WTC11 (cell line): ENCODE results near the gene SRGAP1. TPM values are rescaled to one million over a fixed set of nuclear protein-coding genes. Genes with fewer than 3 reads are reported as not detected.

Source experiments
- ATAC-seq: fragments of 200-7000 bp; cut with Tn5 transposase; 2 replicates; pipeline ENCODE4 v1.10.0; 2021; ENCODE audit warnings: mild to moderate bottlenecking, moderate library complexity
- CTCF ChIA-PET: fragments of 300-600 bp; sonication (Branson Sonifier 250); formaldehyde crosslinking; loops from one replicate; lab custom pipeline; 2021; ENCODE audit warnings: antibody characterized with exemption; lab: Charles Lee
- POLR2A ChIA-PET: fragments of 350-600 bp; sonication (Branson Sonifier 250); formaldehyde crosslinking; loops from one replicate; lab custom pipeline; 2021; ENCODE audit warnings: antibody characterized with exemption; lab: Charles Lee
- DNase-seq: peaks from one replicate; pipeline ENCODE4 v3.0.0; 2021; ENCODE audit warnings: low spot score
- H3K27ac Mint-ChIP-seq: 2 replicates; pipeline ENCODE4 v1.8.0; 2021; ENCODE audit warnings: mixed read lengths
- H3K27me3 Mint-ChIP-seq: 2 replicates; pipeline ENCODE4 v1.8.0; 2021; ENCODE audit warnings: low read depth, mild to moderate bottlenecking, moderate library complexity, mixed read lengths
- H3K36me3 Mint-ChIP-seq: 2 replicates; pipeline ENCODE4 v1.8.0; 2021; ENCODE audit warnings: mixed read lengths
- H3K4me1 Mint-ChIP-seq: 2 replicates; pipeline ENCODE4 v1.8.0; 2022; ENCODE audit warnings: mixed read lengths
- H3K4me3 Mint-ChIP-seq: 2 replicates; pipeline ENCODE4 v1.8.0; 2021; ENCODE audit warnings: mild to moderate bottlenecking, moderate library complexity, mixed read lengths
- H3K9me3 Mint-ChIP-seq: 2 replicates; pipeline ENCODE4 v1.8.0; 2021; ENCODE audit warnings: mixed read lengths
- ATF1 ChIP-seq: sonication (generic); formaldehyde crosslinking; IDR thresholded peaks from 2 replicates; pipeline ENCODE4 v1.8.1; 2023; ENCODE audit warnings: mild to moderate bottlenecking, moderate library complexity, missing genetic modification reagents
- ATF3 ChIP-seq: sonication (generic); formaldehyde crosslinking; conservative IDR thresholded peaks from 2 replicates; pipeline ENCODE4 v1.8.1; 2022; ENCODE audit warnings: mild to moderate bottlenecking, missing genetic modification reagents
- ERG ChIP-seq: fragments of 250-450 bp; sonication (Bioruptor Pico); IDR thresholded peaks from 2 replicates; pipeline ENCODE4 v1.8.0; 2021; ENCODE audit warnings: mild to moderate bottlenecking
- ESRRA ChIP-seq: sonication (generic); formaldehyde crosslinking; IDR thresholded peaks from 2 replicates; pipeline ENCODE4 v1.8.1; 2022; ENCODE audit warnings: mild to moderate bottlenecking, missing genetic modification reagents, borderline replicate concordance
- FOXK1 ChIP-seq: sonication (generic); formaldehyde crosslinking; IDR thresholded peaks from 2 replicates; pipeline ENCODE4 v1.8.0; 2022; ENCODE audit warnings: mild to moderate bottlenecking, moderate library complexity, missing genetic modification reagents
- FOXP1 ChIP-seq: sonication (generic); formaldehyde crosslinking; IDR thresholded peaks from 2 replicates; pipeline ENCODE4 v1.8.0; 2022; ENCODE audit warnings: missing genetic modification reagents, mild to moderate bottlenecking, moderate library complexity, borderline replicate concordance
- JUN ChIP-seq: sonication (generic); formaldehyde crosslinking; IDR thresholded peaks from 2 replicates; pipeline ENCODE4 v1.8.0; 2023; ENCODE audit warnings: mild to moderate bottlenecking, missing genetic modification reagents
- NR1H2 ChIP-seq: sonication (generic); formaldehyde crosslinking; IDR thresholded peaks from 2 replicates; pipeline ENCODE4 v1.9.0; 2021; ENCODE audit warnings: mild to moderate bottlenecking, moderate library complexity, missing genetic modification reagents
- NR2C2 ChIP-seq: sonication (generic); formaldehyde crosslinking; IDR thresholded peaks from 2 replicates; pipeline ENCODE4 v1.8.0; 2022; ENCODE audit warnings: mild to moderate bottlenecking, missing genetic modification reagents
- PRDM15 ChIP-seq: sonication (generic); formaldehyde crosslinking; IDR thresholded peaks from 2 replicates; pipeline ENCODE4 v1.8.0; 2022; ENCODE audit warnings: missing genetic modification reagents
- PRRX2 ChIP-seq: fragments of 250-450 bp; sonication (Bioruptor Pico); IDR thresholded peaks from 2 replicates; pipeline ENCODE4 v1.8.0; 2021; ENCODE audit warnings: mild to moderate bottlenecking
- RORB ChIP-seq: fragments of 250-450 bp; sonication (Bioruptor Pico); IDR thresholded peaks from 2 replicates; pipeline ENCODE4 v1.9.0; 2021; ENCODE audit warnings: mild to moderate bottlenecking
- SMAD3 ChIP-seq: sonication (generic); formaldehyde crosslinking; IDR thresholded peaks from 2 replicates; pipeline ENCODE4 v1.8.0; 2022; ENCODE audit warnings: missing genetic modification reagents, mild to moderate bottlenecking, borderline replicate concordance
- SOX15 ChIP-seq: fragments of 250-450 bp; sonication (Bioruptor Pico); IDR thresholded peaks from 2 replicates; pipeline ENCODE4 v1.9.0; 2021; ENCODE audit warnings: mild to moderate bottlenecking
- ZNF219 ChIP-seq: sonication (generic); formaldehyde crosslinking; IDR thresholded peaks from 2 replicates; pipeline ENCODE4 v1.8.0; 2023; ENCODE audit warnings: missing genetic modification reagents, mild to moderate bottlenecking, borderline replicate concordance
- ZNF416 ChIP-seq: fragments of 250-450 bp; sonication (Bioruptor Pico); IDR thresholded peaks from 2 replicates; pipeline ENCODE4 v1.9.0; 2021; ENCODE audit warnings: mild to moderate bottlenecking, inconsistent platforms
- total RNA-seq: library from RNA; stranded (reverse); gene quantifications from 3 replicates; pipeline ENCODE4 v1.2.3, GENCODE V29; 2021
- TF ChIP-seq, protein P1 (sequence below): fragments of 250-450 bp; sonication (Bioruptor Pico); IDR thresholded peaks from 2 replicates; pipeline ENCODE4 v1.9.0; 2021; ENCODE audit warnings: mild to moderate bottlenecking
- TF ChIP-seq, protein P2 (sequence below): sonication (generic); formaldehyde crosslinking; IDR thresholded peaks from 2 replicates; pipeline ENCODE4 v1.8.1; 2022; ENCODE audit warnings: missing genetic modification reagents, borderline replicate concordance

The SRGAP1 gene
- total RNA-seq, 1 experiment from 2014 or later = 10.3 TPM

- TF ChIP-seq ERG (CRISPR knock-in tag) = no peak
- TF ChIP-seq, protein P1, sequence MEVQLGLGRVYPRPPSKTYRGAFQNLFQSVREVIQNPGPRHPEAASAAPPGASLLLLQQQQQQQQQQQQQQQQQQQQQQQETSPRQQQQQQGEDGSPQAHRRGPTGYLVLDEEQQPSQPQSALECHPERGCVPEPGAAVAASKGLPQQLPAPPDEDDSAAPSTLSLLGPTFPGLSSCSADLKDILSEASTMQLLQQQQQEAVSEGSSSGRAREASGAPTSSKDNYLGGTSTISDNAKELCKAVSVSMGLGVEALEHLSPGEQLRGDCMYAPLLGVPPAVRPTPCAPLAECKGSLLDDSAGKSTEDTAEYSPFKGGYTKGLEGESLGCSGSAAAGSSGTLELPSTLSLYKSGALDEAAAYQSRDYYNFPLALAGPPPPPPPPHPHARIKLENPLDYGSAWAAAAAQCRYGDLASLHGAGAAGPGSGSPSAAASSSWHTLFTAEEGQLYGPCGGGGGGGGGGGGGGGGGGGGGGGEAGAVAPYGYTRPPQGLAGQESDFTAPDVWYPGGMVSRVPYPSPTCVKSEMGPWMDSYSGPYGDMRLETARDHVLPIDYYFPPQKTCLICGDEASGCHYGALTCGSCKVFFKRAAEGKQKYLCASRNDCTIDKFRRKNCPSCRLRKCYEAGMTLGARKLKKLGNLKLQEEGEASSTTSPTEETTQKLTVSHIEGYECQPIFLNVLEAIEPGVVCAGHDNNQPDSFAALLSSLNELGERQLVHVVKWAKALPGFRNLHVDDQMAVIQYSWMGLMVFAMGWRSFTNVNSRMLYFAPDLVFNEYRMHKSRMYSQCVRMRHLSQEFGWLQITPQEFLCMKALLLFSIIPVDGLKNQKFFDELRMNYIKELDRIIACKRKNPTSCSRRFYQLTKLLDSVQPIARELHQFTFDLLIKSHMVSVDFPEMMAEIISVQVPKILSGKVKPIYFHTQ (CRISPR knock-in tag) = no peak
- TF ChIP-seq NR1H2 (CRISPR knock-in tag) = no peak
These were observed 199.7 kb downstream of the SRGAP1 start (continued) for GRCh38 chr12:64044191-64044590.

GRCh38 chr12:64051057-64051456 lies 206.6 kb downstream of the SRGAP1 start:
- TF ChIP-seq SMAD3 (CRISPR knock-in tag) (no peak), ZNF416 (CRISPR knock-in tag) (no peak), PRRX2 (no peak), NR2C2 (CRISPR knock-in tag) (no peak), NR1H2 (CRISPR knock-in tag) (no peak), FOXP1 (no peak), ZNF219 (CRISPR knock-in tag) (no peak), ESRRA (CRISPR knock-in tag) (no peak), FOXK1 (no peak), JUN (no peak), PRDM15 (no peak), SOX15 (CRISPR knock-in tag) (no peak), RORB (CRISPR knock-in tag) (no peak), ATF1 (CRISPR knock-in tag) (no peak), ATF3 (CRISPR knock-in tag) (no peak)
- TF ChIP-seq, protein P2, sequence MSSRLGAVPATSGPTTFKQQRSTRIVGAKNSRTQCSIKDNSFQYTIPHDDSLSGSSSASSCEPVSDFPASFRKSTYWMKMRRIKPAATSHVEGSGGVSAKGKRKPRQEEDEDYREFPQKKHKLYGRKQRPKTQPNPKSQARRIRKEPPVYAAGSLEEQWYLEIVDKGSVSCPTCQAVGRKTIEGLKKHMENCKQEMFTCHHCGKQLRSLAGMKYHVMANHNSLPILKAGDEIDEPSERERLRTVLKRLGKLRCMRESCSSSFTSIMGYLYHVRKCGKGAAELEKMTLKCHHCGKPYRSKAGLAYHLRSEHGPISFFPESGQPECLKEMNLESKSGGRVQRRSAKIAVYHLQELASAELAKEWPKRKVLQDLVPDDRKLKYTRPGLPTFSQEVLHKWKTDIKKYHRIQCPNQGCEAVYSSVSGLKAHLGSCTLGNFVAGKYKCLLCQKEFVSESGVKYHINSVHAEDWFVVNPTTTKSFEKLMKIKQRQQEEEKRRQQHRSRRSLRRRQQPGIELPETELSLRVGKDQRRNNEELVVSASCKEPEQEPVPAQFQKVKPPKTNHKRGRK = no peak
- H3K27ac Mint-ChIP-seq = no peak overlapping the region
- ChIA-PET POLR2A (no interaction called here), CTCF (no interaction called here)
- H3K4me1 Mint-ChIP-seq = 0 out of 2 replicates have a peak, but pooled peaks cover 3% of the 10 kb centered on the region
- peaks cover 7% of the 10 kb centered on the region for H3K9me3 Mint-ChIP-seq
- peaks cover 9% of the 10 kb centered on the region; the same call in 1 of the 2 replicates for H3K36me3 Mint-ChIP-seq
- ATAC-seq (no peak), DNase-seq (no peak)
- no peaks in the 10 kb centered on the region for H3K27me3 Mint-ChIP-seq
- H3K4me3 Mint-ChIP-seq = no peak overlapping the region
